ENCODE data around the gene CENATAC. TPM values are rescaled to one million over a fixed set of nuclear protein-coding genes. Genes with fewer than 3 reads are reported as not detected.
"Not testable (repeated sequence)": the region's sequence is repeated elsewhere in the genome, so short reads cannot be mapped to it uniquely, and the experiment has no call there.

CENATAC gene
- total RNA-seq, 1 donor from 2014 or later: 59.4 TPM

DNA sequence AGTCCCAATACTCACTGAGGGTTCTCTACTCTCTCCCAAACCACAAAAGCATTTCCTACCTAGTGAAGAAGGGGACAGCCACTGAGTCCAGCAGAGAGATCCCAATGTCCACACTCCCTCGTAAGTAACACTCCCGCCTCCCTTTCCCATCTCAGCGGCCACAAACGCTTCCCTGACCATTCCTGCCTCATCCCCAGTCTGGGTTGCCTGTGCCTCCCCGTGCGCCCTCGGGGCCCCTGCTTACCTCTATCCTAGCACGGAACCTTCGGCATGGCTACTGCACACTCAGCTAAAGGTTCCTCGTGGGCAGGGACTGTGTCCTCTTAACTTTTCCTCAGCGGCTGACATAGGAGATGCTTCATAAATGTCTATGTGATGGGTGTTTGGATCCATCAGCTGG lies 40.4 kb upstream of the CENATAC start:
- no peak overlapping the region for H3K4me3 ChIP-seq
- intact Hi-C loops (cut with DNase I): loop anchor here (5.0 to 10.0 kb wide), 2 partner anchors 53 to 270 kb away; no protein-coding TSS in a partner anchor
- no peak overlapping the region for H3K27ac ChIP-seq
- H3K4me1 ChIP-seq: no peaks in the 10 kb centered on the region
- ATAC-seq: no peak
- TF ChIP-seq, protein P1, sequence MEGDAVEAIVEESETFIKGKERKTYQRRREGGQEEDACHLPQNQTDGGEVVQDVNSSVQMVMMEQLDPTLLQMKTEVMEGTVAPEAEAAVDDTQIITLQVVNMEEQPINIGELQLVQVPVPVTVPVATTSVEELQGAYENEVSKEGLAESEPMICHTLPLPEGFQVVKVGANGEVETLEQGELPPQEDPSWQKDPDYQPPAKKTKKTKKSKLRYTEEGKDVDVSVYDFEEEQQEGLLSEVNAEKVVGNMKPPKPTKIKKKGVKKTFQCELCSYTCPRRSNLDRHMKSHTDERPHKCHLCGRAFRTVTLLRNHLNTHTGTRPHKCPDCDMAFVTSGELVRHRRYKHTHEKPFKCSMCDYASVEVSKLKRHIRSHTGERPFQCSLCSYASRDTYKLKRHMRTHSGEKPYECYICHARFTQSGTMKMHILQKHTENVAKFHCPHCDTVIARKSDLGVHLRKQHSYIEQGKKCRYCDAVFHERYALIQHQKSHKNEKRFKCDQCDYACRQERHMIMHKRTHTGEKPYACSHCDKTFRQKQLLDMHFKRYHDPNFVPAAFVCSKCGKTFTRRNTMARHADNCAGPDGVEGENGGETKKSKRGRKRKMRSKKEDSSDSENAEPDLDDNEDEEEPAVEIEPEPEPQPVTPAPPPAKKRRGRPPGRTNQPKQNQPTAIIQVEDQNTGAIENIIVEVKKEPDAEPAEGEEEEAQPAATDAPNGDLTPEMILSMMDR (IDR thresholded peaks at IDR 0.05): no peak
- H3K36me3 ChIP-seq: no peaks in the 10 kb centered on the region
- DNase-seq: no peak
- no peaks in the 10 kb centered on the region for H3K9me3 ChIP-seq
- no peaks in the 10 kb centered on the region for H3K27me3 ChIP-seq

DNA sequence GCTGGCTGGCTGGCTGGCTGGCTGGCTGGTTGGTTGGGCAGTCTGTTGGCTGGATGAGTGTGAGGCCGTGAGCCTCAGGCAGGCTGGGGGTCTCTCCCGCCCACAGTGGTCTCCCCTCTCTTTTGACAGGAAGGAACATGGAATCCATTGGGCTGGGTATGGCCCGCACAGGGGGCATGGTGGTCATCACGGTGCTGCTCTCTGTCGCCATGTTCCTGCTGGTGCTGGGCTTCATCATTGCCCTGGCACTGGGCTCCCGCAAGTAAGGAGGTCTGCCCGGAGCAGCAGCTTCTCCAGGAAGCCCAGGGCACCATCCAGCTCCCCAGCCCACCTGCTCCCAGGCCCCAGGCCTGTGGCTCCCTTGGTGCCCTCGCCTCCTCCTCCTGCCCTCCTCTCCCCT lies 40.0 kb upstream of the CENATAC start:
- no peaks in the 10 kb centered on the region for H3K4me1 ChIP-seq
- H3K9me3 ChIP-seq: no peaks in the 10 kb centered on the region
- no peaks in the 10 kb centered on the region for H3K36me3 ChIP-seq
- H3K4me3 ChIP-seq: no peak overlapping the region
- intact Hi-C loops (cut with DNase I): loop anchor here (5.0 to 10.0 kb wide), 2 partner anchors 53 to 271 kb away; no protein-coding TSS in a partner anchor
- DNase-seq (no peak), ATAC-seq (no peak)
- no peaks in the 10 kb centered on the region for H3K27me3 ChIP-seq
- TF ChIP-seq, protein P1 (IDR thresholded peaks at IDR 0.05): no peak
- H3K27ac ChIP-seq: no peak overlapping the region

DNA sequence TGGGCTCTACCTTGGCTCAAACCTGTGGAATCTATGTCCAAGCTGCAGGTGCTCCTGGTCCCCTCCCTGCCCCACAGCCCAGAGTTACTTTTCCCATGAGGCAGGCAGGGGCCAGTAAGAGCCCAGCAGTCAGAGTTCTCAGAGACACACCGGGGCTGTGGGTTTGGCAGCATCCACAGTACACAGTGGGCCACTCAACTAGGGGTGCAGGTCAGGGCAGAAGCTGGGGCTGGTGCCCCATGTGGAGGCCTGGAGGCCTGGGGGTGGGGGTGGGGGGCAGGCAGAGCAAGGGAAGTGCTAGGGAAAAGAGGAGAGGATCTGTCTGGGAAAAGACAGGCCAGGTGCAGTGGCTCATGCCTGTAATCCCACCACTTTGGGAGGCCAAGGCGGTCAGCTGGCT lies 39.4 kb upstream of the CENATAC start:
- Histone ChIP-seq H3K9me3 (no peaks in the 10 kb centered on the region), H3K27me3 (no peaks in the 10 kb centered on the region), H3K36me3 (no peaks in the 10 kb centered on the region), H3K4me1 (no peaks in the 10 kb centered on the region), H3K27ac (no peak overlapping the region), H3K4me3 (no peak overlapping the region)
- TF ChIP-seq, protein P1 (IDR thresholded peaks at IDR 0.05): no peak
- DNase-seq (no peak), ATAC-seq (no peak)
- intact Hi-C loops (cut with DNase I): loop anchor here (5.0 to 10.0 kb wide), 2 partner anchors 54 to 271 kb away; no protein-coding TSS in a partner anchor

DNA sequence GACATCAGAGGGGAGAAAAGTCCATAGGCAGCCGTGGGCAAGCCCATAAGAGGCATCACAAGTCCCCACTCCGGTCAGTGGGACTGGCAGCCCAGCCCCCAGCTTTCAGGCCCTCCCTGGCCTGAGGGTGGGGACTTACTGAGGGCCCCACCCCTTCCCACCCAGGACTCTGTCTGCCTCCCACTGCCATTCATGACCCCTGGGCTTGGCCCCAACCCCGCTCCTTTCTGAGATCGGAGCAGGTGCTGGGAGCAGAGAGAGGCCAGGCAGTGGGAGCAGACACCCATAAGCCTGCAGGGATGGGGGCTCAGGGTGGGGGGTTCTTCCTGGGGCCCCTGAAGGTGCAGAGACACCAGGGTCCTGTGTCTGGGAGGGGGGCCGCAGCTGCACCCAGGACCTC lies 36.7 kb upstream of the CENATAC start:
- H3K4me3 ChIP-seq: no peak overlapping the region
- DNase-seq (no peak), ATAC-seq (no peak)
- no peaks in the 10 kb centered on the region for H3K36me3 ChIP-seq
- no peaks in the 10 kb centered on the region for H3K4me1 ChIP-seq
- H3K9me3 ChIP-seq: no peaks in the 10 kb centered on the region
- TF ChIP-seq, protein P1 (IDR thresholded peaks at IDR 0.05): no peak
- intact Hi-C loops (cut with DNase I): no loop called here
- H3K27ac ChIP-seq: no peak overlapping the region
- no peaks in the 10 kb centered on the region for H3K27me3 ChIP-seq

DNA sequence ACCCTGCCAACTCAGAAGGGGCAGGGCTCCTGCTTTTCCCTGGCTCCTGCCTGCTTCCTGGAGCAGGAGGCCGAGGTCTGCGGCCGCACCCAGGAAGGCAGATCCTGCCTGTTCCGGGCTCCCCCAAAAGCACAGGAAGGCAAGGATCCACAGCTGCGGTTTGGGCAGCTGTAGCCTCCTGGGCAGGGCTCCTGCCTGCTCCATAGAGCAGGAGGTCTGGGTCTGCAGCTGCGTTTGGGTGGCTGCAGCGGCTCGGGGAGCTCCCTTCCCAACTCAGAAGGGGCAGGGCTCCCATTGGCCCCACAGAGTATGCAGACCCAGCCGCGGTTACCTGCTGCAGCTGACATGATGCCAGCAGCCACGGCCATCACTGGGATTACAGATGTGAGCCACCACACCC lies 36.3 kb upstream of the CENATAC start:
- Histone ChIP-seq H3K27ac (no peak overlapping the region), H3K4me3 (no peak overlapping the region), H3K9me3 (no peaks in the 10 kb centered on the region), H3K36me3 (no peaks in the 10 kb centered on the region), H3K27me3 (no peaks in the 10 kb centered on the region), H3K4me1 (no peaks in the 10 kb centered on the region)
- DNase-seq (no peak), ATAC-seq (no peak)
- intact Hi-C loops (cut with DNase I): no loop called here
- TF ChIP-seq, protein P1 (IDR thresholded peaks at IDR 0.05): no peak

DNA sequence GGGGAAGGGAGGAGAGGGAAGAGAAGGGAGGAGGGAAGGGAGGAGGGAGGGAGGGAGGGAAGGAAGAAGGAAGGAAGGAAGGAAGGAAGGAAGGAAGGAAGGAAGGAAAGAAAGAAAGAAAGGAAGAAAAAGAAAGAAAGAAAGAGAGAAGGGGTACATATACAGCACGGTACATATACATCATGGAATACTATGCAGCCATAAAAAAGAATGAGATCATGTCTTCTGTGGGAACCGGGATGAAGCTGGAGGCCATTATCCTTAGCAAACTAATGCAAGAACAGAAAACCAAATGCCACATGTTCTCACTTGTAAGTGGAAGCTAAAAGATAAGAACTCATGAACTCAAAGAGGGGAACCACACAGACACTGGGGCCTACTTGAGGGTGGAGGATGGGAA lies 28.4 kb upstream of the CENATAC start:
- H3K9me3 ChIP-seq; DNase-seq; intact Hi-C loops (cut with DNase I): not testable (repeated sequence)

More for the DNA sequence above, 28.4 kb upstream of the CENATAC start:
- not testable (repeated sequence) for H3K4me1 ChIP-seq, H3K4me3 ChIP-seq, H3K36me3 ChIP-seq, H3K27ac ChIP-seq, ATAC-seq, H3K27me3 ChIP-seq
